ENCODE results near the gene CAPS. TPM values are rescaled to one million over a fixed set of nuclear protein-coding genes. Genes with fewer than 3 reads are reported as not detected.

Gene CAPS
- total RNA-seq, 1 donor = 10.6 TPM

DNA sequence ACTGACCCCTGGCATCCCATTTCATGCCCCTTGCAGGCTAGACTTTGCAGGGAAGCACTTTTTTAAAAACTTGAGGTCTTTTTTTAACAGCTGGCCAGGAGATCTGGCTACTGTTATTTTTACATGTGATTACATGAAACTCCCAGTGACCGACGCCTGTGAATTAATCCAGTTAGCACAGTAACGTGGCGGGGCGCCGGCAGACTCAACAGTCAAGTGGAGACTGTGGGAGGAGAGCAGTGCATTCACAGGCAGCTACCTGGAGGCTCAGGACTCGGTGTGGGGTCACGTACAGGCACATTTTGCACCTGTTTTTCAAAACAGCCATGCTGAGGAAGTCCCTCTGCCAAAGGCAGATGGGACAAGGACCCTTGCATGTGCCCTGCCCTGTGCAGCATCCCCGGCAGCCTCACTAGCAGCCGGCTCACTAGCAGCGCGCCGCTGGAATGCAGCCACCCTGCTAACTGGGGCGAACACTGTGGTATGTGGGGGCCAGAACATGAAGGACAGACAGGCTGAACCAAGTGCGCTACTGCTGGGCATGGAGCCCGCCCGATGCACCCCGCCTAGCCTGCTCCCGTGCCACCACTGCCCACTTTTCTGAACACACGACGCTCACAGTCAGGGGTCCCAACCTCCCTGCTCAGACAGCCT lies 18.7 kb downstream of the CAPS start:
- no peak overlapping the region for H3K4me3 ChIP-seq (ENCODE audit: low read length)
- no peaks in the 10 kb centered on the region for H3K9me3 ChIP-seq (ENCODE audit: low read depth, low read length)
- H3K4me1 ChIP-seq (ENCODE audit: insufficient read depth, low read length) = no peaks in the 10 kb centered on the region
- no peaks in the 10 kb centered on the region for H3K27me3 ChIP-seq (ENCODE audit: insufficient read depth, low read length)

- H3K4me3 ChIP-seq (ENCODE audit: low read length) = no peak overlapping the region
- no peaks in the 10 kb centered on the region for H3K4me1 ChIP-seq (ENCODE audit: insufficient read depth, low read length)
- no peaks in the 10 kb centered on the region for H3K27me3 ChIP-seq (ENCODE audit: insufficient read depth, low read length)
- H3K9me3 ChIP-seq (ENCODE audit: low read depth, low read length) = no peaks in the 10 kb centered on the region
These were observed 19.5 kb downstream of the CAPS start for GRCh38 chr19:5933391-5934068.

DNA sequence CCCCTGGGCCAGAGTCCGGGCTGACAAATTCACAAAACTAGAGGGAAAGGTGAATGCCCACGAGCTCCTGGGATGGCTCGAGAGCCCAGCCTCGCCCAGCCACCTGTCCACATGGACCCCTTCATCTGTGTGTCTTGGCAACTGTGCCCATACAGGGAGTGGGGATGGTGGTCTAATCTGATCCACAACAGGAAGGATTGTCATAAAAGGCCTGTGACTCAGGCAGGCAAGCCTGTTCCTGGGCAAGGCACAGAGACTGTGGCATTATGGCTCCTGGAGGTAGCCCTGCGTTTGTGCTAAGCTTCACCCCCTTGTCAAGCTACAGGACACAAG lies 20.0 kb downstream of the CAPS start:
- H3K27me3 ChIP-seq (ENCODE audit: insufficient read depth, low read length) = no peaks in the 10 kb centered on the region
- no peaks in the 10 kb centered on the region for H3K4me1 ChIP-seq (ENCODE audit: insufficient read depth, low read length)
- no peak overlapping the region for H3K4me3 ChIP-seq (ENCODE audit: low read length)
- H3K9me3 ChIP-seq (ENCODE audit: low read depth, low read length) = no peaks in the 10 kb centered on the region

GRCh38 chr19:5934774-5935472 lies 20.9 kb downstream of the CAPS start:
- no peaks in the 10 kb centered on the region for H3K4me1 ChIP-seq (ENCODE audit: insufficient read depth, low read length)
- no peaks in the 10 kb centered on the region for H3K9me3 ChIP-seq (ENCODE audit: low read depth, low read length)
- H3K4me3 ChIP-seq (ENCODE audit: low read length) = no peak overlapping the region
- no peaks in the 10 kb centered on the region for H3K27me3 ChIP-seq (ENCODE audit: insufficient read depth, low read length)

- no peaks in the 10 kb centered on the region for H3K4me1 ChIP-seq (ENCODE audit: insufficient read depth, low read length)
- H3K9me3 ChIP-seq (ENCODE audit: low read depth, low read length) = no peaks in the 10 kb centered on the region
- no peak overlapping the region for H3K4me3 ChIP-seq (ENCODE audit: low read length)
- no peaks in the 10 kb centered on the region for H3K27me3 ChIP-seq (ENCODE audit: insufficient read depth, low read length)
These were observed 21.6 kb downstream of the CAPS start for GRCh38 chr19:5935473-5936291.

GRCh38 chr19:5936292-5936592 lies 22.2 kb downstream of the CAPS start:
- no peak overlapping the region for H3K4me3 ChIP-seq (ENCODE audit: low read length)
- no peaks in the 10 kb centered on the region for H3K27me3 ChIP-seq (ENCODE audit: insufficient read depth, low read length)
- no peaks in the 10 kb centered on the region for H3K9me3 ChIP-seq (ENCODE audit: low read depth, low read length)
- no peaks in the 10 kb centered on the region for H3K4me1 ChIP-seq (ENCODE audit: insufficient read depth, low read length)

GRCh38 chr19:5937550-5937949 lies 23.5 kb downstream of the CAPS start:
- Histone ChIP-seq H3K27me3 (ENCODE audit: insufficient read depth, low read length) (no peaks in the 10 kb centered on the region), H3K9me3 (ENCODE audit: low read depth, low read length) (no peaks in the 10 kb centered on the region), H3K4me3 (ENCODE audit: low read length) (no peak overlapping the region), H3K4me1 (ENCODE audit: insufficient read depth, low read length) (no peaks in the 10 kb centered on the region)

GRCh38 chr19:5940260-5941208 lies 26.5 kb downstream of the CAPS start:
- H3K9me3 ChIP-seq (ENCODE audit: low read depth, low read length) = no peaks in the 10 kb centered on the region
- no peaks in the 10 kb centered on the region for H3K27me3 ChIP-seq (ENCODE audit: insufficient read depth, low read length)
- no peak overlapping the region for H3K4me3 ChIP-seq (ENCODE audit: low read length)
- no peaks in the 10 kb centered on the region for H3K4me1 ChIP-seq (ENCODE audit: insufficient read depth, low read length)

GRCh38 chr19:5941673-5942072 lies 27.6 kb downstream of the CAPS start:
- no peaks in the 10 kb centered on the region for H3K9me3 ChIP-seq (ENCODE audit: low read depth, low read length)
- H3K27me3 ChIP-seq (ENCODE audit: insufficient read depth, low read length) = no peaks in the 10 kb centered on the region
- H3K4me3 ChIP-seq (ENCODE audit: low read length) = no peak overlapping the region
- peaks cover 7% of the 10 kb centered on the region for H3K4me1 ChIP-seq (ENCODE audit: insufficient read depth, low read length)

GRCh38 chr19:5943045-5943444 lies 29.0 kb downstream of the CAPS start:
- Histone ChIP-seq H3K4me3 (ENCODE audit: low read length) (no peak overlapping the region), H3K27me3 (ENCODE audit: insufficient read depth, low read length) (no peaks in the 10 kb centered on the region), H3K4me1 (ENCODE audit: insufficient read depth, low read length) (peaks cover 21% of the 10 kb centered on the region), H3K9me3 (ENCODE audit: low read depth, low read length) (no peaks in the 10 kb centered on the region)

- Histone ChIP-seq H3K27me3 (ENCODE audit: insufficient read depth, low read length) (no peaks in the 10 kb centered on the region), H3K4me1 (ENCODE audit: insufficient read depth, low read length) (peaks cover 27% of the 10 kb centered on the region), H3K9me3 (ENCODE audit: low read depth, low read length) (no peaks in the 10 kb centered on the region), H3K4me3 (ENCODE audit: low read length) (no peak overlapping the region)
These were observed 29.6 kb downstream of the CAPS start for GRCh38 chr19:5943623-5944022.

DNA sequence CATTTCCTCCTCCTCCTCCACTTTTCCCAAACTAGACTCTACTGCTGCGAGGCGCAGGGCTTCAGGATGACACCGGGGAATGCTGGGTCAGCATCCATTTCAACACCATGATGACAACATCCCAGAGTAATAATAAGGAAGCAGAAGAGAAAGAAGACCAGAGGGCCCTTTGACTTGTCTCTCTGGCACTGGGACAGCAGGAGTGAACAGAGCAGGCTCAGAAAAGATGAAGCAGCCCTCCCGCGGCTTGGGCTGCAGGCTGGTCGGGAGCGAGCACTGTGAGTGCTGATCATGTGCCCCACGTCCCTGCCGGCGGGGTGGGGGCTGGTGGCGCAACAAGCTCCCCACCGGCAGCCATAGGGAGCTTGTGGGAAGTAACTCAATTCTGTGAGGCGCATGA lies 33.4 kb downstream of the CAPS start:
- no peaks in the 10 kb centered on the region for H3K27me3 ChIP-seq (ENCODE audit: insufficient read depth, low read length)
- no peak overlapping the region for H3K4me3 ChIP-seq (ENCODE audit: low read length)
- H3K4me1 ChIP-seq (ENCODE audit: insufficient read depth, low read length) = peaks cover 63% of the 10 kb centered on the region
- no peaks in the 10 kb centered on the region for H3K9me3 ChIP-seq (ENCODE audit: low read depth, low read length)

GRCh38 chr19:5948752-5949564 lies 34.9 kb downstream of the CAPS start:
- no peak overlapping the region for H3K4me3 ChIP-seq (ENCODE audit: low read length)

More at GRCh38 chr19:5948752-5949564, 34.9 kb downstream of the CAPS start:
- Histone ChIP-seq H3K4me1 (ENCODE audit: insufficient read depth, low read length) (peaks cover 79% of the 10 kb centered on the region), H3K27me3 (ENCODE audit: insufficient read depth, low read length) (no peaks in the 10 kb centered on the region), H3K9me3 (ENCODE audit: low read depth, low read length) (no peaks in the 10 kb centered on the region)
